HCT116 (cell line): ENCODE results near the gene PCYT1B. TPM values are rescaled to one million over a fixed set of nuclear protein-coding genes. Genes with fewer than 3 reads are reported as not detected.

Experiments
- ATAC-seq: fragments of 200-7000 bp; cut with Tn5 transposase; 2 replicates; pipeline ENCODE4 v1.9.1; 2020; ENCODE audit warnings: mild to moderate bottlenecking, moderate library complexity
- BruUV-seq: library from RNA; stranded (reverse); fragments of 400-500 nt; replicated peaks from 2 replicates; lab custom pipeline; 2021; lab: Mats Ljungman, UMichigan
- CTCF ChIA-PET: fragments of 300-600 bp; sonication (Branson Sonifier 250); formaldehyde crosslinking; loops from one replicate; lab custom pipeline; 2021; ENCODE audit warnings: antibody characterized with exemption; lab: Charles Lee
- POLR2A ChIA-PET: fragments of 300-600, 350-600 bp; sonication (Branson Sonifier 250); formaldehyde crosslinking; loops from one replicate; lab custom pipeline; 2021; ENCODE audit warnings: antibody characterized with exemption; lab: Charles Lee
- RAD21 ChIA-PET, 2 experiments: fragments of 300-600 bp; sonication (Branson Sonifier 250); formaldehyde crosslinking; loops; one replicate each; lab custom pipeline; 2023; ENCODE audit warnings: low total read pairs in 2 of 2; ENCODE audit not compliant: uncharacterized antibody in 2 of 2, unreplicated experiment in 2 of 2, low non-redundant PET in 1 of 2; lab: Charles Lee
- DNase-seq: peaks from one replicate; pipeline ENCODE4 v3.0.0-alpha.2; 2010; ENCODE audit warnings: low read depth, low spot score
- H2AFZ ChIP-seq: fragments of 200-600 bp; shearing (Covaris generic), sonication (generic); 2 replicates; pipeline ENCODE4 v1.6.1; 2017; ENCODE audit warnings: low read depth, mixed run types, mixed read lengths, antibody characterized with exemption, low read length; ENCODE audit not compliant: poor library complexity, severe bottlenecking
- H3K27ac ChIP-seq: 2 replicates; pipeline ENCODE4 v1.5.1; 2012; ENCODE audit warnings: low read depth, low read length
- H3K27me3 ChIP-seq: fragments of 200-600 bp; sonication (generic); 2 replicates; pipeline ENCODE4 v1.6.1; 2016; ENCODE audit warnings: mixed run types, low read length, mixed read lengths; ENCODE audit not compliant: insufficient read depth
- H3K36me3 ChIP-seq, 2 experiments: fragments of 200-500 bp in 1 of 2; fragments of 200-600 bp in 1 of 2; sonication (Bioruptor generic) in 1 of 2; sonication (generic) in 1 of 2; 2 replicates each; pipeline versions ENCODE4 v1.5.1 to v1.6.1; 2014 to 2016; ENCODE audit warnings: low read length in 2 of 2, inconsistent platforms in 1 of 2, mixed read lengths in 1 of 2, mixed run types in 1 of 2; ENCODE audit not compliant: insufficient read depth in 2 of 2, control insufficient read depth in 1 of 2
- H3K4me1 ChIP-seq, 2 experiments: fragments of 200-600 bp in 1 of 2; sonication (generic) in 1 of 2; 2 replicates each; pipeline versions ENCODE4 v1.5.1 to v1.6.1; 2012 to 2017; ENCODE audit warnings: low read length in 2 of 2, inconsistent platforms in 1 of 2, mild to moderate bottlenecking in 1 of 2, mixed read lengths in 1 of 2, mixed run types in 1 of 2, moderate library complexity in 1 of 2; ENCODE audit not compliant: insufficient read depth in 2 of 2, control insufficient read depth in 1 of 2
- H3K4me2 ChIP-seq: fragments of 200-600 bp; sonication (generic); 2 replicates; pipeline ENCODE4 v1.6.1; 2017; ENCODE audit warnings: mixed run types, low read length, mixed read lengths
- H3K4me3 ChIP-seq, 2 experiments: fragments of 200-600 bp in 1 of 2; sonication (generic) in 1 of 2; replicated peaks in 1 of 2; 2 replicates each; pipeline ENCODE4 v1.5.1; 2011 to 2016; ENCODE audit warnings: low read length in 2 of 2, control low read depth in 1 of 2, low read depth in 1 of 2, mild to moderate bottlenecking in 1 of 2, mixed read lengths in 1 of 2, mixed run types in 1 of 2
- H3K79me2 ChIP-seq: fragments of 200-600 bp; sonication (generic); 2 replicates; pipeline ENCODE4 v1.6.1; 2017; ENCODE audit warnings: mild to moderate bottlenecking, mixed run types, low read length, moderate library complexity, mixed read lengths; ENCODE audit not compliant: insufficient read depth
- H3K9ac ChIP-seq: fragments of 200-600 bp; sonication (generic); 2 replicates; pipeline ENCODE4 v1.6.1; 2016; ENCODE audit warnings: low read length, mixed read lengths
- H3K9me2 ChIP-seq: fragments of 200-600 bp; sonication (generic), shearing (Covaris generic); 2 replicates; pipeline ENCODE4 v1.6.1; 2017; ENCODE audit warnings: mixed run types, mild to moderate bottlenecking, moderate library complexity; ENCODE audit not compliant: insufficient read depth
- H3K9me3 ChIP-seq, 2 experiments: fragments of 200-500 bp in 1 of 2; fragments of 200-600 bp in 1 of 2; sonication (Bioruptor generic) in 1 of 2; sonication (generic) in 1 of 2; 2 replicates each; pipeline ENCODE4 v1.6.1; 2014 to 2017; ENCODE audit warnings: low read length in 2 of 2, mixed read lengths in 2 of 2, inconsistent platforms in 1 of 2, low read depth in 1 of 2, mild to moderate bottlenecking in 1 of 2, mixed run types in 1 of 2, moderate library complexity in 1 of 2; ENCODE audit not compliant: control insufficient read depth in 1 of 2, insufficient read depth in 1 of 2
- H4K20me1 ChIP-seq: fragments of 200-600 bp; sonication (generic), shearing (Covaris generic); 2 replicates; pipeline ENCODE4 v1.6.1; 2017; ENCODE audit warnings: mixed run types, mild to moderate bottlenecking, moderate library complexity; ENCODE audit not compliant: insufficient read depth
- CBX3 ChIP-seq: IDR thresholded peaks from 2 replicates; pipeline ENCODE4 v1.6.1; 2012; ENCODE audit warnings: low read depth
- EZH2 ChIP-seq: fragments of 200-600 bp; sonication (generic); IDR thresholded peaks from 2 replicates; pipeline ENCODE4 v1.6.1; 2017; ENCODE audit warnings: antibody characterized with exemption, mixed run types
- EZH2phosphoT487 ChIP-seq: fragments of 200-600 bp; IDR thresholded peaks from 2 replicates; pipeline ENCODE4 v1.6.1; 2018; ENCODE audit warnings: antibody characterized with exemption, borderline replicate concordance
- FOSL1 ChIP-seq: IDR thresholded peaks from 2 replicates; pipeline ENCODE4 v1.6.1; 2012; ENCODE audit warnings: low read depth
- POLR2AphosphoS5 ChIP-seq: IDR thresholded peaks from 2 replicates; pipeline ENCODE4 v1.6.1; 2011; ENCODE audit warnings: mild to moderate bottlenecking, low read depth, low read length, moderate library complexity
- RAD21 ChIP-seq: IDR thresholded peaks from 2 replicates; pipeline ENCODE4 v1.6.1; 2012; ENCODE audit warnings: low read depth, mild to moderate bottlenecking
- SP1 ChIP-seq: IDR thresholded peaks from 2 replicates; pipeline ENCODE4 v1.6.1; 2012; ENCODE audit warnings: low read depth
- TCF7L2 ChIP-seq: IDR thresholded peaks from 2 replicates; pipeline ENCODE4 v1.7.0; 2011; ENCODE audit warnings: borderline replicate concordance, inconsistent platforms; ENCODE audit not compliant: insufficient read depth, insufficient read length; ENCODE audit errors: extremely low read depth
- ZFX ChIP-seq: fragments of 450-650 bp; IDR thresholded peaks from 2 replicates; pipeline ENCODE4 v1.6.1; 2017
- ZNF274 ChIP-seq: fragments of 200-500 bp; sonication (Bioruptor generic); IDR thresholded peaks from 2 replicates; pipeline ENCODE4 v1.6.1; 2014; ENCODE audit warnings: mild to moderate bottlenecking, low read depth, low read length, inconsistent platforms
- intact Hi-C: fragments of 100-400 bp; cut with micrococcal nuclease; formaldehyde crosslinking; loops from 2 replicates; pipeline ENCODE4 v1.10.0; 2022
- total RNA-seq: library from RNA; stranded (reverse); gene quantifications from one replicate; pipeline ENCODE4 v1.2.1, GENCODE V29; 2021; ENCODE audit not compliant: unreplicated experiment
- TF ChIP-seq, protein P1 (sequence below): IDR thresholded peaks from 2 replicates; pipeline ENCODE4 v1.6.1; 2012; ENCODE audit warnings: low read depth
- TF ChIP-seq, protein P2 (sequence below): IDR thresholded peaks from 2 replicates; pipeline ENCODE4 v1.6.1; 2012

The PCYT1B gene
- total RNA-seq, 1 experiment from 2014 or later: not detected

DNA sequence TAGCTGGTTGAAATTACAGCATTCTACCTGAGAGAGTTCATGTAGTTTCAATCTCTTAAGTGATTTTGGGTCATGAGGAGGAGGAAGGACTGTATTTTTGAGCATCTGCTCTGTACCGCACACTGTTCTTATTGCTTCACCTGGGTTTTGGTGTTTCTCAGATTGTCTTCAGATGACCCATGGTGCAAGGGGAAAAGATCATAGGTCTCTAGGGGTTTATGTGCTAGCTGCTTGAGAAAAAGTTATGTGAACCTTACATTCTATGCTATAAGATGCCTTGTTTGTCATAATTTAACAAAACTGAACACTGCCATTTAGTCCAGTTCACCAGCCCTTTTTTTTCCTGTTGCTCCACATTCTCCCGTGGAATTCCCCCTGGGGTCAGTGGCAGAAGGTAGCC lies 121.7 kb downstream of the PCYT1B start:
- ChIA-PET POLR2A (no interaction called here), RAD21 (no interaction called here), CTCF (no interaction called here)
- DNase-seq (no peak), ATAC-seq (no peak)
- no peaks in the 10 kb centered on the region for H3K36me3 ChIP-seq
- no peak overlapping the region for H3K4me2 ChIP-seq
- TF ChIP-seq EZH2 (no peak), FOSL1 (no peak), ZNF274 (no peak)
- no peaks in the 10 kb centered on the region for H3K4me1 ChIP-seq
- no peak overlapping the region for H2AFZ ChIP-seq
- H3K27ac ChIP-seq: no peak overlapping the region
- intact Hi-C loops: no loop called here
- H3K9me2 ChIP-seq: no peaks in the 10 kb centered on the region
- H3K27me3 ChIP-seq: no peaks in the 10 kb centered on the region
- no peaks in the 10 kb centered on the region for H3K79me2 ChIP-seq
- H4K20me1 ChIP-seq: no peaks in the 10 kb centered on the region
- no TSS peak for BruUV-seq
- H3K4me3 ChIP-seq: no peak overlapping the region
- no peaks in the 10 kb centered on the region for H3K9me3 ChIP-seq
- no peak overlapping the region for H3K9ac ChIP-seq

DNA sequence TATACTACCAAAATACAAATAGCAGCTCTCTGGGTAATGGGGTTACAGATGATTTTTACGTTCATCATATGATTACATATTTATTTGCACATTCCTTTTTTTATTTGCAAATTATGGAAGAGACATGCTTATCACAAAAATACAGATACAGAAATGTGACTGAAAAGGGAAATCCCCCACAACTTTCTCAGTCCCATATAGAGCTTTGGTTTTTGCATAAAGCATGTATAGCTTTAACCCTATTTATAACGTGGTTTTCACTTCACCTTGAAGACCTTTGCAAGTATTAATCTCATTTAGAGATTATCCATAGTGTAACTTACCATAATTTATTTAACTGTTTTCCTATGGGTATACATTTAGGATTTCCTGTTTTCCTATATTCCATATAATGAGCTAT lies 126.7 kb downstream of the PCYT1B start:
- intact Hi-C loops: no loop called here
- CTCF ChIA-PET: no interaction called here

More for the DNA sequence above, 126.7 kb downstream of the PCYT1B start:
- POLR2A ChIA-PET: no interaction called here
- Histone ChIP-seq H3K36me3 (no peaks in the 10 kb centered on the region; a peak in 1 of 4 replicates), H2AFZ (no peak overlapping the region), H3K9me3 (no peaks in the 10 kb centered on the region), H3K27me3 (no peaks in the 10 kb centered on the region), H3K9me2 (no peaks in the 10 kb centered on the region), H3K27ac (no peak overlapping the region), H3K79me2 (no peaks in the 10 kb centered on the region), H4K20me1 (no peaks in the 10 kb centered on the region), H3K4me1 (no peaks in the 10 kb centered on the region), H3K4me2 (no peak overlapping the region), H3K4me3 (no peak overlapping the region), H3K9ac (no peak overlapping the region)
- RAD21 ChIA-PET: no interaction called here
- DNase-seq (no peak), ATAC-seq (no peak)
- BruUV-seq: no TSS peak
- TF ChIP-seq, protein P1, sequence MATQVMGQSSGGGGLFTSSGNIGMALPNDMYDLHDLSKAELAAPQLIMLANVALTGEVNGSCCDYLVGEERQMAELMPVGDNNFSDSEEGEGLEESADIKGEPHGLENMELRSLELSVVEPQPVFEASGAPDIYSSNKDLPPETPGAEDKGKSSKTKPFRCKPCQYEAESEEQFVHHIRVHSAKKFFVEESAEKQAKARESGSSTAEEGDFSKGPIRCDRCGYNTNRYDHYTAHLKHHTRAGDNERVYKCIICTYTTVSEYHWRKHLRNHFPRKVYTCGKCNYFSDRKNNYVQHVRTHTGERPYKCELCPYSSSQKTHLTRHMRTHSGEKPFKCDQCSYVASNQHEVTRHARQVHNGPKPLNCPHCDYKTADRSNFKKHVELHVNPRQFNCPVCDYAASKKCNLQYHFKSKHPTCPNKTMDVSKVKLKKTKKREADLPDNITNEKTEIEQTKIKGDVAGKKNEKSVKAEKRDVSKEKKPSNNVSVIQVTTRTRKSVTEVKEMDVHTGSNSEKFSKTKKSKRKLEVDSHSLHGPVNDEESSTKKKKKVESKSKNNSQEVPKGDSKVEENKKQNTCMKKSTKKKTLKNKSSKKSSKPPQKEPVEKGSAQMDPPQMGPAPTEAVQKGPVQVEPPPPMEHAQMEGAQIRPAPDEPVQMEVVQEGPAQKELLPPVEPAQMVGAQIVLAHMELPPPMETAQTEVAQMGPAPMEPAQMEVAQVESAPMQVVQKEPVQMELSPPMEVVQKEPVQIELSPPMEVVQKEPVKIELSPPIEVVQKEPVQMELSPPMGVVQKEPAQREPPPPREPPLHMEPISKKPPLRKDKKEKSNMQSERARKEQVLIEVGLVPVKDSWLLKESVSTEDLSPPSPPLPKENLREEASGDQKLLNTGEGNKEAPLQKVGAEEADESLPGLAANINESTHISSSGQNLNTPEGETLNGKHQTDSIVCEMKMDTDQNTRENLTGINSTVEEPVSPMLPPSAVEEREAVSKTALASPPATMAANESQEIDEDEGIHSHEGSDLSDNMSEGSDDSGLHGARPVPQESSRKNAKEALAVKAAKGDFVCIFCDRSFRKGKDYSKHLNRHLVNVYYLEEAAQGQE: no peak
- TF ChIP-seq RAD21 (no peak), EZH2phosphoT487 (no peak), SP1 (no peak), POLR2AphosphoS5 (no peak), EZH2 (no peak), ZFX (no peak), TCF7L2 (no peak), CBX3 (no peak)
- TF ChIP-seq, protein P2, sequence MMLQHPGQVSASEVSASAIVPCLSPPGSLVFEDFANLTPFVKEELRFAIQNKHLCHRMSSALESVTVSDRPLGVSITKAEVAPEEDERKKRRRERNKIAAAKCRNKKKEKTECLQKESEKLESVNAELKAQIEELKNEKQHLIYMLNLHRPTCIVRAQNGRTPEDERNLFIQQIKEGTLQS: no peak
